ENCODE measurements around the gene XRRA1.
A peak's percentile ranks its signal among the peaks of the same experiment; 100 is the strongest.

The XRRA1 gene

GRCh38 chr11:74950374-74950969 is 1.6 kb upstream of the XRRA1 start:
- no peak overlapping the region for H3K27ac ChIP-seq
- no peak for TF ChIP-seq CTCF (IDR thresholded peaks at IDR 0.05)
- peak overlapping the region in 1 of 2 experiments; percentile 81 for H3K4me3 ChIP-seq (ENCODE audit: low read depth in 1 of 2, low read length in 1 of 2)

GRCh38 chr11:74949753-74950137 is 854 bp upstream of the XRRA1 start:
- Histone ChIP-seq H3K4me1 (ENCODE audit: control insufficient read depth in 1 of 2, insufficient read depth in 1 of 2, low read depth in 1 of 2, low read length in 1 of 2) (peaks cover 22 to 26% of the 10 kb centered on the region in 2 experiments), H3K9me3 (no peaks in the 10 kb centered on the region), H3K27me3 (no peaks in the 10 kb centered on the region), H3K4me3 (ENCODE audit: low read depth in 1 of 2, low read length in 1 of 2) (peak overlapping the region; percentile 81 to 91), H3K27ac (peak overlapping the region; percentile 83), H3K36me3 (peaks cover 6% of the 10 kb centered on the region)
- no peak for TF ChIP-seq CTCF (IDR thresholded peaks at IDR 0.05)

More at GRCh38 chr11:74950374-74950969, 1.6 kb upstream of the XRRA1 start:
- Histone ChIP-seq H3K9me3 (no peaks in the 10 kb centered on the region), H3K36me3 (peaks cover 6% of the 10 kb centered on the region), H3K4me1 (ENCODE audit: control insufficient read depth in 1 of 2, insufficient read depth in 1 of 2, low read depth in 1 of 2, low read length in 1 of 2) (peaks cover 22 to 26% of the 10 kb centered on the region in 2 experiments), H3K27me3 (no peaks in the 10 kb centered on the region)

- Histone ChIP-seq H3K36me3 (peaks cover 13% of the 10 kb centered on the region), H3K27me3 (no peaks in the 10 kb centered on the region), H3K9me3 (no peaks in the 10 kb centered on the region), H3K4me3 (ENCODE audit: low read depth in 1 of 2, low read length in 1 of 2) (peak overlapping the region; percentile 81 to 91), H3K4me1 (ENCODE audit: control insufficient read depth in 1 of 2, insufficient read depth in 1 of 2, low read depth in 1 of 2, low read length in 1 of 2) (peaks cover 22 to 26% of the 10 kb centered on the region in 2 experiments), H3K27ac (peak overlapping the region; percentile 83)
- no peak for TF ChIP-seq CTCF (IDR thresholded peaks at IDR 0.05)
These were observed 369 bp downstream of the XRRA1 start for GRCh38 chr11:74948546-74948897.

GRCh38 chr11:74942073-74942759 is 6.7 kb downstream of the XRRA1 start:
- no peak overlapping the region for H3K27ac ChIP-seq
- H3K4me1 ChIP-seq (ENCODE audit: control insufficient read depth in 1 of 2, insufficient read depth in 1 of 2, low read depth in 1 of 2, low read length in 1 of 2), result no peaks in the 10 kb centered on the region
- no peak overlapping the region for H3K4me3 ChIP-seq (ENCODE audit: low read depth in 1 of 2, low read length in 1 of 2)
- H3K9me3 ChIP-seq, result no peaks in the 10 kb centered on the region
- TF ChIP-seq CTCF (IDR thresholded peaks at IDR 0.05), result no peak
- H3K36me3 ChIP-seq, result peaks cover 7% of the 10 kb centered on the region
- H3K27me3 ChIP-seq, result no peaks in the 10 kb centered on the region

GRCh38 chr11:74941492-74941891 is 7.4 kb downstream of the XRRA1 start:
- Histone ChIP-seq H3K36me3 (peaks cover 11% of the 10 kb centered on the region), H3K27ac (no peak overlapping the region), H3K4me1 (ENCODE audit: control insufficient read depth in 1 of 2, insufficient read depth in 1 of 2, low read depth in 1 of 2, low read length in 1 of 2) (no peaks in the 10 kb centered on the region), H3K27me3 (no peaks in the 10 kb centered on the region), H3K4me3 (ENCODE audit: low read depth in 1 of 2, low read length in 1 of 2) (no peak overlapping the region), H3K9me3 (no peaks in the 10 kb centered on the region)
- TF ChIP-seq CTCF (IDR thresholded peaks at IDR 0.05), result no peak
